ENCODE measurements around the gene THRB. TPM values are rescaled to one million over a fixed set of nuclear protein-coding genes. Genes with fewer than 3 reads are reported as not detected.

THRB gene
- total and polyA plus RNA-seq, 9 of the 15 experiments (the other 6 are each of a cell fraction or from before 2014, with no cell fraction given): 1.7 to 14.9 (median 6.9) TPM

DNA sequence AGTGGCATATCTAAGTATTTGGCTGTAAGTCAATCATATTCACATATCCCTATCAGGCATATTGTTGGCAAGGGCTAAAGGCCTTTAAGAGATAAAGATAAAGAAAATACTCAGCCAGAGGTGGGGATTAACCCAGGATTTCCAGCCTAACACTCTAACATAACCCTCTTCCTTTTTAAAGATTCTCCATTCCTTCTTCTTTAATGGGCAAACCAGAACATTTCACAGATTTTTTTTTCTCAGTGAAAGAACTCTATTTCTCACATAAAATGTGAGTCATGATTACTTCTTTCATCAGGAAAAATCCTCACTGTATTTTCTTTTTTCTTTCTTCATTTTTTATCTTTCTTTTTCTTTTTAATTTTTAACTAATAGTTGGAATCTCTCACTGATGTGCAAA, 349.2 kb downstream of the THRB start:
- no peak for FAIRE-seq
- Histone ChIP-seq H3K4me2 (ENCODE audit: insufficient read depth, low read length) (no peak overlapping the region), H3K9me3 (replicated peaks; ENCODE audit: control insufficient read depth, insufficient read depth, low read depth, low read length) (no peaks in the 10 kb centered on the region), H3K27ac (ENCODE audit: extremely low read depth, low read depth, low read length) (no peak overlapping the region), H3K27me3 (ENCODE audit: control insufficient read depth in 2 of 2, insufficient read depth in 2 of 2, low read length in 2 of 2) (no peaks in the 10 kb centered on the region), H3K9ac (ENCODE audit: insufficient read depth in 1 of 2, low read depth in 2 of 2, low read length in 2 of 2) (no peak overlapping the region), H3K79me2 (ENCODE audit: control insufficient read depth, insufficient read depth, low read length) (no peaks in the 10 kb centered on the region), H3K4me1 (replicated peaks in 1 of 2; ENCODE audit: control insufficient read depth in 2 of 2, insufficient read depth in 2 of 2, low read length in 2 of 2) (no peaks in the 10 kb centered on the region), H4K20me1 (replicated peaks; ENCODE audit: control insufficient read depth, insufficient read depth, low read length) (no peaks in the 10 kb centered on the region), H3K4me3 (no peak overlapping the region), H2AFZ (ENCODE audit: low read depth, low read length) (no peak overlapping the region), H3K36me3 (ENCODE audit: control insufficient read depth, insufficient read depth, low read length) (no peaks in the 10 kb centered on the region), H3K9me1 (ENCODE audit: control insufficient read depth, insufficient read depth, low read length) (no peaks in the 10 kb centered on the region)
- intact Hi-C loops (cut with micrococcal nuclease): loop anchor here (10.0 kb wide), 1 partner anchor 261 kb away; no protein-coding TSS in a partner anchor
- no peak for DNase-seq (ENCODE audit: extremely low read depth in 1 of 4, low spot score in 3 of 4)
- BruUV-seq (replicated peaks): no TSS peak
- in situ Hi-C loops (cut with MboI): no loop called here
- TF ChIP-seq SREBF1 (IDR thresholded peaks at IDR 0.05; ENCODE audit: borderline replicate concordance, low read depth, low read length) (no peak), KAT7 (CRISPR knock-in tag; IDR thresholded peaks at IDR 0.05; ENCODE audit: borderline replicate concordance) (no peak)
- ChIA-PET CTCF (ENCODE audit: low intra/inter-chr PET ratio) (no interaction called here), POLR2A (interaction anchor here (0.6 kb wide), 1 partner anchor 91 kb away, joined by 3 read pairs; no protein-coding TSS in a partner anchor)
- ATAC-seq: no peak

DNA sequence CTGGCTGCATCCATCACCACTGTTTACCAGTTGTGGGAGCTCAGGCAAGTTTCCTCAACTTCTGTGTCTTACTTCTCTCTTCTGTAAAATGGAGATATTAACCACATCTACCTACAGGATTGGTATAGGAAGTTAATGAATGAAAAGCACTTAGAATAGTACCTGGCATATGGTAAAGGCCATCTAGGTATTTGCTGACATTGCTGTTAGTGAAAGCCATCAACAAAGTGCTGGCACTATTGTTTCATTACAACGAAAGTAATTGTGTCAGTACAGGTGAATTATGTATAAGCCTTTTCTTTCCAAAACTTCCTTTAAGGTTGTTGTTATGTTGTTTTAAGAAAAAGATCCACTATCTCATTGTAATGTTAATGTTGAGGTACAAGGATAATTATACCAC, 352.5 kb downstream of the THRB start:
- no peaks in the 10 kb centered on the region for H3K36me3 ChIP-seq (ENCODE audit: control insufficient read depth, insufficient read depth, low read length)
- BruUV-seq (replicated peaks): no TSS peak
- no peaks in the 10 kb centered on the region for H3K27me3 ChIP-seq (ENCODE audit: control insufficient read depth in 2 of 2, insufficient read depth in 2 of 2, low read length in 2 of 2)
- no peaks in the 10 kb centered on the region for H3K79me2 ChIP-seq (ENCODE audit: control insufficient read depth, insufficient read depth, low read length)
- H2AFZ ChIP-seq (ENCODE audit: low read depth, low read length): no peak overlapping the region
- intact Hi-C loops (cut with micrococcal nuclease): loop anchor here (10.0 kb wide), 1 partner anchor 257 kb away; no protein-coding TSS in a partner anchor
- POLR2A ChIA-PET: no interaction called here
- FAIRE-seq (no peak), DNase-seq (ENCODE audit: extremely low read depth in 1 of 4, low spot score in 3 of 4) (no peak), ATAC-seq (no peak)
- H3K9me1 ChIP-seq (ENCODE audit: control insufficient read depth, insufficient read depth, low read length): no peaks in the 10 kb centered on the region
- no peaks in the 10 kb centered on the region for H3K4me1 ChIP-seq (replicated peaks in 1 of 2; ENCODE audit: control insufficient read depth in 2 of 2, insufficient read depth in 2 of 2, low read length in 2 of 2)
- H3K4me2 ChIP-seq (ENCODE audit: insufficient read depth, low read length): no peak overlapping the region
- H4K20me1 ChIP-seq (replicated peaks; ENCODE audit: control insufficient read depth, insufficient read depth, low read length): no peaks in the 10 kb centered on the region
- CTCF ChIA-PET (ENCODE audit: low intra/inter-chr PET ratio): no interaction called here
- H3K9ac ChIP-seq (ENCODE audit: insufficient read depth in 1 of 2, low read depth in 2 of 2, low read length in 2 of 2): no peak overlapping the region
- H3K9me3 ChIP-seq (replicated peaks; ENCODE audit: control insufficient read depth, insufficient read depth, low read depth, low read length): no peaks in the 10 kb centered on the region
- H3K27ac ChIP-seq (ENCODE audit: extremely low read depth, low read depth, low read length): no peak overlapping the region
- WGBS (ENCODE audit: insufficient coverage, low coverage, missing lambda C conversion rate): 40% methylated on average over 1 of the region's 1 CpG
- in situ Hi-C loops (cut with MboI): no loop called here
- H3K4me3 ChIP-seq: no peak overlapping the region
- TF ChIP-seq ZNF77 (CRISPR knock-in tag; IDR thresholded peaks at IDR 0.05): no peak
- no peak for TF ChIP-seq ZKSCAN8 (CRISPR knock-in tag; IDR thresholded peaks at IDR 0.05)
- no peak for TF ChIP-seq UBTF (IDR thresholded peaks at IDR 0.05; ENCODE audit: borderline replicate concordance in 1 of 2, low read depth in 2 of 2, low read length in 2 of 2)
- peak; percentile 52; the same call in 1 of the 2 replicates for TF ChIP-seq MAFF (IDR thresholded peaks at IDR 0.05; ENCODE audit: low read length)
- no peak for TF ChIP-seq NR2C2 (CRISPR knock-in tag; IDR thresholded peaks at IDR 0.05)
- TF ChIP-seq NR2C2 (tag; IDR thresholded peaks at IDR 0.05): no peak
- no peak for TF ChIP-seq ELK3 (CRISPR knock-in tag; IDR thresholded peaks at IDR 0.05)
- TF ChIP-seq, protein P1, sequence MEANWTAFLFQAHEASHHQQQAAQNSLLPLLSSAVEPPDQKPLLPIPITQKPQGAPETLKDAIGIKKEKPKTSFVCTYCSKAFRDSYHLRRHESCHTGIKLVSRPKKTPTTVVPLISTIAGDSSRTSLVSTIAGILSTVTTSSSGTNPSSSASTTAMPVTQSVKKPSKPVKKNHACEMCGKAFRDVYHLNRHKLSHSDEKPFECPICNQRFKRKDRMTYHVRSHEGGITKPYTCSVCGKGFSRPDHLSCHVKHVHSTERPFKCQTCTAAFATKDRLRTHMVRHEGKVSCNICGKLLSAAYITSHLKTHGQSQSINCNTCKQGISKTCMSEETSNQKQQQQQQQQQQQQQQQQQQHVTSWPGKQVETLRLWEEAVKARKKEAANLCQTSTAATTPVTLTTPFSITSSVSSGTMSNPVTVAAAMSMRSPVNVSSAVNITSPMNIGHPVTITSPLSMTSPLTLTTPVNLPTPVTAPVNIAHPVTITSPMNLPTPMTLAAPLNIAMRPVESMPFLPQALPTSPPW (CRISPR knock-in tag; IDR thresholded peaks at IDR 0.05): no peak
- no peak for TF ChIP-seq EZH2 (IDR thresholded peaks at IDR 0.05; ENCODE audit: borderline replicate concordance, low read depth, low read length)
- TF ChIP-seq ZNF696 (CRISPR knock-in tag; conservative IDR thresholded peaks at IDR 0.05): no peak

Data from K562 (cell line).